ENCODE measurements around the gene GGT1.
"Not testable (repeated sequence)": the region's sequence is repeated elsewhere in the genome, so short reads cannot be mapped to it uniquely, and the experiment has no call there.

The GGT1 gene

GRCh38 chr22:24587251-24587650, 15.7 kb upstream of the GGT1 start:
- Histone ChIP-seq H3K4me3 (ENCODE audit: low read length) (no peak overlapping the region), H3K27me3 (ENCODE audit: control insufficient read depth, insufficient read depth, low read length) (no peaks in the 10 kb centered on the region), H3K27ac (ENCODE audit: low read depth, low read length) (no peak overlapping the region), H3K9ac (ENCODE audit: low read length) (no peak overlapping the region), H3K36me3 (ENCODE audit: control insufficient read depth, insufficient read depth, low read length) (peaks cover 10% of the 10 kb centered on the region), H3K4me1 (ENCODE audit: control insufficient read depth, insufficient read depth, low read length) (peaks cover 9% of the 10 kb centered on the region)

GRCh38 chr22:24587948-24588347, 15.0 kb upstream of the GGT1 start:
- peaks cover 10% of the 10 kb centered on the region for H3K36me3 ChIP-seq (ENCODE audit: control insufficient read depth, insufficient read depth, low read length)
- no peak overlapping the region for H3K27ac ChIP-seq (ENCODE audit: low read depth, low read length)
- no peak overlapping the region for H3K9ac ChIP-seq (ENCODE audit: low read length)
- H3K27me3 ChIP-seq (ENCODE audit: control insufficient read depth, insufficient read depth, low read length) = no peaks in the 10 kb centered on the region
- no peak overlapping the region for H3K4me3 ChIP-seq (ENCODE audit: low read length)
- H3K4me1 ChIP-seq (ENCODE audit: control insufficient read depth, insufficient read depth, low read length) = peaks cover 8% of the 10 kb centered on the region

- Histone ChIP-seq H3K27me3 (ENCODE audit: control insufficient read depth, insufficient read depth, low read length) (no peaks in the 10 kb centered on the region), H3K36me3 (ENCODE audit: control insufficient read depth, insufficient read depth, low read length) (peaks cover 10% of the 10 kb centered on the region), H3K4me3 (ENCODE audit: low read length) (no peak overlapping the region), H3K9ac (ENCODE audit: low read length) (no peak overlapping the region), H3K27ac (ENCODE audit: low read depth, low read length) (no peak overlapping the region), H3K4me1 (ENCODE audit: control insufficient read depth, insufficient read depth, low read length) (peaks cover 5% of the 10 kb centered on the region)
These were observed 14.6 kb upstream of the GGT1 start for GRCh38 chr22:24588381-24588756.

GRCh38 chr22:24588757-24589481, 14.1 kb upstream of the GGT1 start:
- Histone ChIP-seq H3K27me3 (ENCODE audit: control insufficient read depth, insufficient read depth, low read length) (no peaks in the 10 kb centered on the region), H3K4me1 (ENCODE audit: control insufficient read depth, insufficient read depth, low read length) (peaks cover 5% of the 10 kb centered on the region), H3K27ac (ENCODE audit: low read depth, low read length) (no peak overlapping the region), H3K9ac (ENCODE audit: low read length) (no peak overlapping the region), H3K36me3 (ENCODE audit: control insufficient read depth, insufficient read depth, low read length) (peaks cover 10% of the 10 kb centered on the region), H3K4me3 (ENCODE audit: low read length) (no peak overlapping the region)

GRCh38 chr22:24589518-24590030, 13.4 kb upstream of the GGT1 start:
- H3K4me1 ChIP-seq (ENCODE audit: control insufficient read depth, insufficient read depth, low read length) = peaks cover 5% of the 10 kb centered on the region
- no peaks in the 10 kb centered on the region for H3K27me3 ChIP-seq (ENCODE audit: control insufficient read depth, insufficient read depth, low read length)
- H3K4me3 ChIP-seq (ENCODE audit: low read length) = no peak overlapping the region
- H3K9ac ChIP-seq (ENCODE audit: low read length) = no peak overlapping the region
- H3K36me3 ChIP-seq (ENCODE audit: control insufficient read depth, insufficient read depth, low read length) = peaks cover 10% of the 10 kb centered on the region
- no peak overlapping the region for H3K27ac ChIP-seq (ENCODE audit: low read depth, low read length)

- H3K9ac ChIP-seq (ENCODE audit: low read length) = no peak overlapping the region
- H3K4me1 ChIP-seq (ENCODE audit: control insufficient read depth, insufficient read depth, low read length) = peaks cover 5% of the 10 kb centered on the region
- H3K27me3 ChIP-seq (ENCODE audit: control insufficient read depth, insufficient read depth, low read length) = no peaks in the 10 kb centered on the region
- H3K4me3 ChIP-seq (ENCODE audit: low read length) = no peak overlapping the region
- peaks cover 10% of the 10 kb centered on the region for H3K36me3 ChIP-seq (ENCODE audit: control insufficient read depth, insufficient read depth, low read length)
- H3K27ac ChIP-seq (ENCODE audit: low read depth, low read length) = no peak overlapping the region
These were observed 12.3 kb upstream of the GGT1 start for GRCh38 chr22:24590596-24591173.

- Histone ChIP-seq H3K27ac (ENCODE audit: low read depth, low read length) (no peak overlapping the region), H3K4me1 (ENCODE audit: control insufficient read depth, insufficient read depth, low read length) (peaks cover 5% of the 10 kb centered on the region), H3K9ac (ENCODE audit: low read length) (no peak overlapping the region), H3K4me3 (ENCODE audit: low read length) (no peak overlapping the region), H3K36me3 (ENCODE audit: control insufficient read depth, insufficient read depth, low read length) (peaks cover 10% of the 10 kb centered on the region), H3K27me3 (ENCODE audit: control insufficient read depth, insufficient read depth, low read length) (no peaks in the 10 kb centered on the region)
These were observed 11.6 kb upstream of the GGT1 start for GRCh38 chr22:24591286-24591830.

GRCh38 chr22:24592058-24592850, 10.7 kb upstream of the GGT1 start:
- H3K4me3 ChIP-seq (ENCODE audit: low read length) = peak overlapping the region; percentile 74
- H3K9ac ChIP-seq (ENCODE audit: low read length) = peak overlapping the region; percentile 33
- peak overlapping the region; percentile 82 for H3K27ac ChIP-seq (ENCODE audit: low read depth, low read length)
- H3K4me1 ChIP-seq (ENCODE audit: control insufficient read depth, insufficient read depth, low read length) = peaks cover 5% of the 10 kb centered on the region
- no peaks in the 10 kb centered on the region for H3K27me3 ChIP-seq (ENCODE audit: control insufficient read depth, insufficient read depth, low read length)
- peaks cover 9% of the 10 kb centered on the region for H3K36me3 ChIP-seq (ENCODE audit: control insufficient read depth, insufficient read depth, low read length)

- Histone ChIP-seq H3K36me3 (ENCODE audit: control insufficient read depth, insufficient read depth, low read length) (peaks cover 3% of the 10 kb centered on the region), H3K4me3 (ENCODE audit: low read length) (peak within 1 kb of the TSS; percentile 74), H3K9ac (ENCODE audit: low read length) (peak within 1 kb of the TSS; percentile 33), H3K27ac (ENCODE audit: low read depth, low read length) (peak within 1 kb of the TSS; percentile 82), H3K27me3 (ENCODE audit: control insufficient read depth, insufficient read depth, low read length) (no peaks in the 10 kb centered on the region), H3K4me1 (ENCODE audit: control insufficient read depth, insufficient read depth, low read length) (peaks cover 5% of the 10 kb centered on the region)
These were observed 10.0 kb upstream of the GGT1 start, which contains the start of gene LRRC75B for GRCh38 chr22:24592851-24593558. Gene LRRC75B (minus strand): TSS chr22:24593073. CDS start chr22:24593039, 34 bp downstream.

- not testable (repeated sequence) for H3K36me3 ChIP-seq (ENCODE audit: control insufficient read depth, insufficient read depth, low read length); H3K27me3 ChIP-seq (ENCODE audit: control insufficient read depth, insufficient read depth, low read length); H3K4me1 ChIP-seq (ENCODE audit: control insufficient read depth, insufficient read depth, low read length)
- Histone ChIP-seq H3K4me3 (ENCODE audit: low read length) (peak overlapping the region; percentile 74), H3K9ac (ENCODE audit: low read length) (peak overlapping the region; percentile 24), H3K27ac (ENCODE audit: low read depth, low read length) (peak overlapping the region; percentile 82)
These were observed 9.5 kb upstream of the GGT1 start for GRCh38 chr22:24593559-24593835.

- no peak overlapping the region for H3K27ac ChIP-seq (ENCODE audit: low read depth, low read length)
- no peak overlapping the region for H3K4me3 ChIP-seq (ENCODE audit: low read length)
- H3K27me3 ChIP-seq (ENCODE audit: control insufficient read depth, insufficient read depth, low read length) = no peaks in the 10 kb centered on the region
- H3K4me1 ChIP-seq (ENCODE audit: control insufficient read depth, insufficient read depth, low read length) = peaks cover 5% of the 10 kb centered on the region
- no peak overlapping the region for H3K9ac ChIP-seq (ENCODE audit: low read length)
- H3K36me3 ChIP-seq (ENCODE audit: control insufficient read depth, insufficient read depth, low read length) = peaks cover under 1% of the 10 kb centered on the region
These were observed 9.0 kb upstream of the GGT1 start for GRCh38 chr22:24593836-24594568.

Measured in rectal smooth muscle tissue (tissue), 1 donor.